Sigmoid colon (tissue), 7 donors: Measurements from ENCODE around the gene TIGD6. TPM values are rescaled to one million over a fixed set of nuclear protein-coding genes. Genes with fewer than 3 reads are reported as not detected.
A peak's percentile ranks its signal among the peaks of the same experiment; 100 is the strongest.

ENCODE experiments used
- DNase-seq: peaks from one replicate; pipeline ENCODE4 v3.0.0-alpha.2; 2019
- H3K27ac ChIP-seq, 4 donors: fragments of 200-600 bp; sonication (generic); one replicate each; pipeline ENCODE4 v1.5.1; 2016 to 2019; ENCODE audit warnings: mild to moderate bottlenecking in 1 of 4
- H3K27me3 ChIP-seq, 3 donors: fragments of 200-600 bp; sonication (generic); one replicate each; pipeline ENCODE4 v1.5.1; 2019; ENCODE audit warnings: mild to moderate bottlenecking in 1 of 3
- H3K36me3 ChIP-seq, 4 donors: fragments of 200-600 bp; sonication (generic); one replicate each; pipeline ENCODE4 v1.5.1; 2016 to 2019
- H3K4me1 ChIP-seq, 4 donors: fragments of 200-600 bp; sonication (generic); one replicate each; pipeline ENCODE4 v1.5.1; 2017 to 2019
- H3K4me3 ChIP-seq, 4 donors: fragments of 200-600 bp; sonication (generic); one replicate each; pipeline ENCODE4 v1.5.1; 2017 to 2019; ENCODE audit warnings: mild to moderate bottlenecking in 2 of 4, moderate library complexity in 1 of 4
- H3K9me3 ChIP-seq, 4 donors: fragments of 200-600 bp in 3 of 4; sonication (generic) in 3 of 4; one replicate each; pipeline versions ENCODE4 v1.5.1 to v1.6.1; 2013 to 2019
- CTCF ChIP-seq, 4 experiments: fragments of 450-650 bp in 3 of 4; fragments of 200-600 bp in 1 of 4; IDR thresholded peaks; one replicate each; pipeline ENCODE4 v1.5.1; 2016 to 2019; ENCODE audit warnings: antibody characterized with exemption in 4 of 4, mild to moderate bottlenecking in 3 of 4, moderate library complexity in 2 of 4
- EP300 ChIP-seq, 4 donors: sonication (generic); formaldehyde crosslinking; IDR thresholded peaks; one replicate each; pipeline ENCODE4 v1.6.1; 2017; ENCODE audit warnings: antibody characterized with exemption in 4 of 4
- POLR2A ChIP-seq, 2 donors: fragments of 450-650 bp; IDR thresholded peaks; one replicate each; pipeline ENCODE4 v1.6.1; 2016; ENCODE audit warnings: antibody characterized with exemption in 2 of 2, mild to moderate bottlenecking in 2 of 2, moderate library complexity in 2 of 2
- POLR2AphosphoS5 ChIP-seq, 4 donors: sonication (generic); formaldehyde crosslinking; IDR thresholded peaks; one replicate each; pipeline ENCODE4 v1.6.1; 2017; ENCODE audit warnings: antibody characterized with exemption in 4 of 4
- WGBS, 2 donors: extraction: QIAGEN DNeasy Blood & Tissue Kit; methylation state at CpG; one replicate each; pipeline ENCODE4 v1.1.7; 2013; 5-methylcytosine and 5-hydroxymethylcytosine counted together
- intact Hi-C: fragments of 100-400 bp; cut with DNase I; formaldehyde crosslinking; loops from one replicate; pipeline ENCODE4 v1.15.1; 2023
- polyA plus RNA-seq, 3 donors: library from polyadenylated mRNA; stranded (reverse); fragments of 200-250 nt; gene quantifications; one replicate each; pipeline ENCODE4 v1.2.3, GENCODE V29; 2013
- total RNA-seq, 4 donors: library from RNA; depleted of rRNA; stranded (reverse); fragments of >200 nt; gene quantifications; one replicate each; pipeline ENCODE4 v1.1.0, GENCODE V29; 2016
- donor health status: healthy with polysubstance abuse.
- donor health status: Bipolar disorder and iron deficiency.
- donor health status: healthy.

Gene TIGD6
- total RNA-seq (10 to 100 TPM in 1 of 4 donors, 1 to 10 TPM in 3; 1.6 to 11.4 (median 3.8) TPM), polyA plus RNA-seq (1 to 10 TPM in 2 of 3 donors, under 1 TPM in 1; 0.60 to 2.4 (median 1.4) TPM)

GRCh38 chr5:150000256-150000989 is at the start of gene TIGD6, which contains the start of gene HMGXB3:
Gene TIGD6, minus strand, starts transcription at chr5:150000654. Its CDS starts 4,306 bp downstream, at chr5:149996348.
Gene HMGXB3, plus strand, starts transcription at chr5:150000739. Its CDS starts 4,114 bp downstream, at chr5:150004853.
- DNase-seq: peak; percentile 97
- Histone ChIP-seq H3K4me1 (peaks cover 0 to 43% (median 28%) of the 10 kb centered on the region in 4 donors), H3K4me3 (peak within 1 kb of the TSS; percentile 87 to 99 (median 98)), H3K36me3 (peaks cover 0 to 24% (median 2%) of the 10 kb centered on the region in 4 donors), H3K27ac (peak within 1 kb of the TSS; percentile 92 to 97 (median 95)), H3K9me3 (no peaks in the 10 kb centered on the region), H3K27me3 (no peaks in the 10 kb centered on the region)
- no peak for TF ChIP-seq CTCF (IDR thresholded peaks at IDR 0.05)
- peak; percentile 57 to 59 for TF ChIP-seq POLR2A (IDR thresholded peaks at IDR 0.05)
- peak in 1 of 4 donors; percentile 85 for TF ChIP-seq EP300 (IDR thresholded peaks at IDR 0.05)
- peak; percentile 84 to 95 (median 92) for TF ChIP-seq POLR2AphosphoS5 (IDR thresholded peaks at IDR 0.05)
- WGBS, 2 donors: 0 to 1% methylated on average over 72 of the region's 72 CpGs
- intact Hi-C loops: loop anchor here (10.0 kb wide), 1 partner anchor 214 kb away; no protein-coding TSS in a partner anchor

- WGBS, 2 donors: 74 to 97% methylated on average over 6 of the region's 6 CpGs
- no peak for TF ChIP-seq CTCF (IDR thresholded peaks at IDR 0.05)
- TF ChIP-seq POLR2AphosphoS5 (IDR thresholded peaks at IDR 0.05): no peak
- no peak for TF ChIP-seq EP300 (IDR thresholded peaks at IDR 0.05)
- TF ChIP-seq POLR2A (IDR thresholded peaks at IDR 0.05): no peak
- H3K27me3 ChIP-seq: no peaks in the 10 kb centered on the region
- no peak for DNase-seq
- no peak overlapping the region for H3K27ac ChIP-seq
- no peak overlapping the region for H3K4me3 ChIP-seq
- peaks cover 0 to 6% (median 0%) of the 10 kb centered on the region in 4 donors for H3K4me1 ChIP-seq
- intact Hi-C loops: no loop called here
- no peaks in the 10 kb centered on the region for H3K9me3 ChIP-seq
- H3K36me3 ChIP-seq: peaks cover 53 to 100% (median 71%) of the 10 kb centered on the region in 4 donors
Observed at GRCh38 chr5:150046031-150046430, 45.6 kb upstream of the TIGD6 start.

- peaks cover 0 to 6% (median 0%) of the 10 kb centered on the region in 4 donors for H3K4me1 ChIP-seq
- no peak for DNase-seq
Observed at GRCh38 chr5:150045549-150045948, 45.1 kb upstream of the TIGD6 start.

GRCh38 chr5:150044712-150045111 is 44.3 kb upstream of the TIGD6 start:
- Histone ChIP-seq H3K27ac (no peak overlapping the region), H3K4me3 (no peak overlapping the region), H3K4me1 (peaks cover 0 to 6% (median 0%) of the 10 kb centered on the region in 4 donors), H3K9me3 (no peaks in the 10 kb centered on the region), H3K27me3 (no peaks in the 10 kb centered on the region), H3K36me3 (peaks cover 47 to 100% (median 65%) of the 10 kb centered on the region in 4 donors)
- intact Hi-C loops: no loop called here
- 86 to 94% methylated on average over 7 of the region's 7 CpGs for WGBS, 2 donors
- DNase-seq: no peak
- no peak for TF ChIP-seq EP300 (IDR thresholded peaks at IDR 0.05)
- no peak for TF ChIP-seq POLR2A (IDR thresholded peaks at IDR 0.05)
- no peak for TF ChIP-seq POLR2AphosphoS5 (IDR thresholded peaks at IDR 0.05)
- TF ChIP-seq CTCF (IDR thresholded peaks at IDR 0.05): no peak

More at GRCh38 chr5:150045549-150045948, 45.1 kb upstream of the TIGD6 start:
- intact Hi-C loops: no loop called here
- Histone ChIP-seq H3K27me3 (no peaks in the 10 kb centered on the region), H3K36me3 (peaks cover 55 to 100% (median 72%) of the 10 kb centered on the region in 4 donors), H3K4me3 (no peak overlapping the region), H3K9me3 (no peaks in the 10 kb centered on the region), H3K27ac (no peak overlapping the region)
- 88 to 91% methylated on average over 6 of the region's 6 CpGs for WGBS, 2 donors
- TF ChIP-seq EP300 (IDR thresholded peaks at IDR 0.05): no peak
- TF ChIP-seq POLR2AphosphoS5 (IDR thresholded peaks at IDR 0.05): no peak
- no peak for TF ChIP-seq CTCF (IDR thresholded peaks at IDR 0.05)
- TF ChIP-seq POLR2A (IDR thresholded peaks at IDR 0.05): no peak
